HG03060 (cell line): Measurements from ENCODE around the gene ITGA7.

ENCODE experiments used
- ATAC-seq: cut with Tn5 transposase; IDR thresholded peaks from one replicate; pipeline ENCODE4 v1.9.1; 2021; ENCODE audit warnings: low read depth, moderate number of reproducible peaks; ENCODE audit not compliant: unreplicated experiment

Gene ITGA7

DNA sequence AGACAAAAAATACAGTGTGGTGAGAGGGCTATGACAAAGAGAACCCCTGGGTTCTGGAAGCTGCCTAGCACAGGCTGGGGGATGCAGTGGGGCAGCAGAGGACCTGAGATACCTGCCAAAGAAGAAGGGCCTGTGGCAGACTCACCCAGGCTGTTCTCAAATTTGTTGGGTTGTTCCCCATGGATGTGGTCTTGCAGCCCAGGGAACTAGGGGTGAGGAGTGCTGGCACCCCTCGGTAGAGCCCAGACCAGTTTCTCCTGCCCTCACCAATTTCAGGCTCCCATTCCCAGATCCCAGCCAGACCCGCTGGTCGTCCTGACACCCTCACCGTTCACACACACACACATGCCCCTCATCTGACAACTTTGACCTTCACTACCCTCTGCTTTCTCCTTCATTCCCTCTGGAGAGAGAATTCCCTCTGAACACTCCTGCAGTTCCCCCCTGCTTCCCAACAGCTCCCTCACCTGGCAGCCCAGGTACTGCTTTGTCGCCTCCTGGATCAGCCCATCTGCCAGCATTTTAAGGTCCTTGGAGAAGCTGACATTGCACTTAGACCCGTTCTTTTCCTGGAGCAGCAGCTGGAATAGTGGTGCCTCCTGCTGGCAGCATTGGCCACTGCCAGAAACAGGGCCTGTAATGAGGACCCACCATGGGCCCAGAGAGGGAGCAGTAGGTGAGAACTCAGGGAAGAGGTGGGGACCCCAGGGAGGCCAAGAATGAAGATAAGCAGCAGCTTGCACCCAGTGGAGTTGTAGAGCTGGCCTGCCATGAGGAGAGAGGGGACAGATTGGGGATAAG is 29.3 kb upstream of the ITGA7 start:
- ATAC-seq, result no peak

- no peak for ATAC-seq
Observed at GRCh38 chr12:55736076-55736475, 28.4 kb upstream of the ITGA7 start.

GRCh38 chr12:55734595-55734994 is 26.9 kb upstream of the ITGA7 start:
- no peak for ATAC-seq

GRCh38 chr12:55733858-55734257 is 26.2 kb upstream of the ITGA7 start:
- no peak for ATAC-seq

DNA sequence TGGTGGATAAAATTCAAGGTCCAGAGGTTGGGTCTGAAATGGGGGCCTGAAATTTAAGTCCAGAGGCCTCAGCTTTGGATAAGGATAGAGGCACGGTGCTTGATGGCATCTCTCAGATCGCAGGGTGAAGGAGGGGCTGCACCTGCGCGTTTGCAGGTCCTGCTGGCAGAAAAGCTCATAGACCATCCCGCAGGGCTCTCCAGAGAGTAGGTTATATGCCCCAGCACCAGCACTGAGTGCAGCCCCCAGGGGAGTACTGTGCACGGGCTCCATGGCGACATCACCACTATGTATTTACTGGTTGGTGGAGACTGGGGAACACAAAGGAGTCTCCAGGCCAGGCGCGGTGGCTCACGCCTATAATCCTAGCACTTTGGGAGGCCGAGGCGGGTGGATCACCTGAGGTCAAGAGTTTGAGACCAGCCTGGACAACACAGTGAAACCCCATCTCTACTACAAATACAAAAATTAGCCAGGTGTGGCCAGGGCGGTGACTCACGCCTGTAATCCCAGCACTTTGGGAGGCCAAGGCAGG is 25.4 kb upstream of the ITGA7 start:
- no peak for ATAC-seq

GRCh38 chr12:55732288-55732687 is 24.6 kb upstream of the ITGA7 start:
- no peak for ATAC-seq

DNA sequence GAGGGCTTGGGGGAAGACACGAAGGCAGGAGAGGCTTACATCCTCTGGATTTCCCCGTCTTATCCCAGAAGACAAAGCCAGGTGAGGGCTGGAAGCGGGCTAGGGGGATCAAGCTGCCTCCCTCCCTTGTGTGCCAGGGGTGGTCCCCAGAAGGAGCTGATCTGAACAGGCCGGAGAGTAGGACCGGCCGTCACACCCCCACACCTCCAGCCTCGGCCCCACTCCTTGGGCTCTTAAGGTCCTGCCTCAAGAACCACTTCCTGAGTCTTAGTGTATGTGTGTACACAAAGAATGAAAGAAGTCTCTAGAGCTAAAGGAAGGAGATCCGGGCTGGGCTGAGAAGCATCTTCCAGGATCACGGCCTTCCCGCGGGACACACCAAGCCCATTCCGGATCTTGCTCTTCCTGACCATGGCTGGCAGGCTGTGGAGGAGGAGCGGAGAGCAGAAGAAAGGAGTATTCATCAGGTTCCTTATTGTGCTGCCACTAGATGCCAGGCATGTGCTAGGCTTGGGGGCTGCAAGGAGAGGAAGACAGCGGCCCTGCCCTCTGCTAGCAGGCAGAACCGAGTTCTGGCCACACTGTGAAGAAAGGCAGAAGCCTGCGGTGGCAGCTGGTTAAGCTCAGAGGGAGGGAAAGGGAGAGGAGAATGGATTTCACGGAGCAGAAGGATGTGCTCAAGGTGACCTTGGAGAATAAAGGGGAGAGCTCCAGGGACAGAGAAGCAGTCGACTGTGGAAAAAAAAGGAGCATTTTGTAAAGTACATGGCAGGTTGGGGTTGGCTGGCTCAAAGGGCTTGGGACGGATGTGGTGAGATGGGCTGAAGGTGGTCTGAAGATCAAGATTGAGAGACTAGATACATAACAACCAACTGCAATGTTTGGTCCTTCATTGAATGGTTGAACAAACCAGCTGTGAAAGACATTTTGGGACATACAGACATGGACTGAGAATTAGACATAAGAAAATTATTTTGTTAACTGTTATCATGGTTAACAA is 22.4 kb upstream of the ITGA7 start:
- peak; percentile 28 for ATAC-seq

GRCh38 chr12:55728939-55729818 is 21.5 kb upstream of the ITGA7 start, which contains the start of gene CD63:
Gene CD63 (minus strand): TSS chr12:55729009. CDS start chr12:55728341, 668 bp downstream.
- ATAC-seq, result peak; percentile 34

DNA sequence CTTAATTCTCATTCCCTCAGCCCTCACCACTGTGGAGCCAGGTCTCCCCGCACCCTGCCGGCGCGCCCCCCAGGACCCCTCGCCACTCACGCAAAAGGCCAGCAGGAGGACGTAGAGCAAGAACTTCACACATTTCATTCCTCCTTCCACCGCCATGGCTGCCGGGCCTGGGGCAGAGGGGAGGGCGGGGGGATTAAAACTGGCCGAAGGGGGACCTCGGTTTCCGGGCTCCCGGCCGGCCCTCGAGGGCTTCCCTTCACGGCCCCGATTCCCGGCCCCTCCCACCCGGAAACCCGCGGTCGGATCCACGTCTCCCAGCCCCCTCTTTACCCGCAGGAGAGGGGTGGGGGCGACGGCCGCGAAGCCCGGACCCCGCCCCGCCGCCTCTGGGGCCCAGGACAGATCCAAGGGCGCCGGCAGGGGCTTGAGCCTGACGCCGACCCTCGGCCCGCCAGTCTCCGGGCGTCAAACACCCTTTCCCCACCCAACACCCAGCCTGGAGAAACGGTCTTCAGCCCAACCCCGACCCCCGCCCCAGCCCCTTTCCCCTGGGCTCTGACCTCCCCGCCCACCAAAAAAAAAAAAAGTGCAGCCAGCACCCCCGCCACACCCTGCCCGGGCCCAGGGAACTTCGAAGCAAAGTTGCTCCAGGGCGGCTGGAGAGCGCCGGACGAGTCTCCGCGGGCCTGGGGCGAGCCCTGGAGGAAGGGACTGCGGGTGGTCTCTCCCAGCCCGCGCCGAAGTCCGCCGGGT is 20.7 kb upstream of the ITGA7 start:
- ATAC-seq, result peak; percentile 1

- ATAC-seq, result no peak
Observed at GRCh38 chr12:55727643-55728185, 20.0 kb upstream of the ITGA7 start.

- no peak for ATAC-seq
Observed at GRCh38 chr12:55726971-55727370, 19.3 kb upstream of the ITGA7 start.

GRCh38 chr12:55725556-55725955 is 17.9 kb upstream of the ITGA7 start:
- no peak for ATAC-seq

GRCh38 chr12:55724940-55725309 is 17.2 kb upstream of the ITGA7 start:
- ATAC-seq, result no peak

DNA sequence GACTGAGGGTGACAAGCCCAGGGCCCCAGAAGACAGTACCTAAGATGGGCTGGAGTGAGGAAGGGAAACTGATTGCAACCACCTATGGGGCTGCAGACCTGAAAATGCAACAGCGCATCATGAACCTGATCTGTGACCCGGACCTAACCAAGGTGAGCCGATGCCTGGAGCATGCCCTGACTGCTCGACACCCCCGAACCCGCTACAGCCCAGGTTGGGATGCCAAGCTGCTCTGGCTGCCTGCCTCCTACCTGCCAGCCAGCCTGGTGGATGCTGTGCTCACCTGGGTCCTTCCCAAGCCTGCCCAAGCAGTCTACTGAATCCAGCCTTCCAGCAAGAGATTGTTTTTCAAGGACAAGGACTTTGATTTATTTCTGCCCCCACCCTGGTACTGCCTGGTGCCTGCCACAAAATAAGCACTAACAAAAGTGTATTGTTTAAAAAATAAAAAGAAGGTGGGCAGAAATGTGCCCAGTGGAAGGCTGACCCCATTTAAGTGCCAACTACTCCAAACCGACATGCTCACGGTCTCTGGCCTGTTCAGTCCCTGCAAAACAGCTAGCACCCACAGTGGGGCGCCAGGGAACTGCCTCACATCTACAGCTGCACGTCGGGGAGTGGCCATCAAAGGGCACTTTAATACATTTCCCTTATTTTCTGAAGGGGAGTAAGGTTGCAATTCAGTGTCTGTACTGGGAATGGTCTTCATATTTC is 16.7 kb upstream of the ITGA7 start:
- no peak for ATAC-seq

- ATAC-seq, result no peak
Observed at GRCh38 chr12:55723516-55724225, 16.0 kb upstream of the ITGA7 start.

GRCh38 chr12:55722948-55723347 is 15.2 kb upstream of the ITGA7 start:
- no peak for ATAC-seq

DNA sequence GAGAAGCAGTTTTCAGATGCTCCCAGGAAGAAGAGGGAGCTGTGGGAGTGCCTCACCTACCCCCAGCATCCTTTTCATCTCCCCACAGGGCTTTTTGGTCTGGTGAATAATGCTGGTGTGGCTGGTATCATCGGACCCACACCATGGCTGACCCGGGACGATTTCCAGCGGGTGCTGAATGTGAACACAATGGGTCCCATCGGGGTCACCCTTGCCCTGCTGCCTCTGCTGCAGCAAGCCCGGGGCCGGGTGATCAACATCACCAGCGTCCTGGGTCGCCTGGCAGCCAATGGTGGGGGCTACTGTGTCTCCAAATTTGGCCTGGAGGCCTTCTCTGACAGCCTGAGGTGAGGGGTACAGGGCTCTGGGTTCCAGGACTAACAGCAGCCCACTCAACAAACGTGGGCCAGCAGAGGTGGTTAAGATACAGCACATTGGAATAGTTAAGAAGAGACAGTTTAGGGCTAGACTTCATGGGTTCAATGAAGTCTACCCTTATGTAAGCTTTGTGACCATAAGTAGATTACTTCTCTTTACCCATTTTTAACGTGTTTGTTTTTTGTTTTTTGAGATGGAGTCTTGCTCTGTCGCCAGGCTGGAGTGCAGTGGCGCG is 14.0 kb upstream of the ITGA7 start:
- ATAC-seq, result no peak
